Neural progenitor cell (in vitro differentiated cells): ENCODE data around the gene EVC. TPM values are rescaled to one million over a fixed set of nuclear protein-coding genes. Genes with fewer than 3 reads are reported as not detected.

ENCODE experiments used
- DNase-seq: peaks from one replicate; pipeline ENCODE4 v3.0.0-alpha.2; 2016; ENCODE audit warnings: low spot score
- H2AFZ ChIP-seq: fragments of 200-600 bp; sonication (generic); replicated peaks from 2 replicates; pipeline ENCODE4 v1.6.1; 2016; ENCODE audit warnings: antibody characterized with exemption
- H3F3A ChIP-seq: fragments of 200-600 bp; sonication (generic); 2 replicates; pipeline ENCODE4 v1.6.1; 2016; ENCODE audit warnings: antibody characterized with exemption, low read depth
- H3K27ac ChIP-seq: fragments of 200-600 bp; sonication (generic); 2 replicates; pipeline ENCODE4 v1.5.1; 2016; ENCODE audit warnings: mild to moderate bottlenecking
- H3K27me3 ChIP-seq: fragments of 200-600 bp; sonication (generic); 2 replicates; pipeline ENCODE4 v1.6.1; 2016; ENCODE audit warnings: mild to moderate bottlenecking, moderate library complexity
- H3K36me3 ChIP-seq: fragments of 200-600 bp; sonication (generic); 2 replicates; pipeline ENCODE4 v1.5.1; 2016
- H3K4me1 ChIP-seq: fragments of 200-600 bp; sonication (generic); 2 replicates; pipeline ENCODE4 v1.6.1; 2016; ENCODE audit warnings: mixed run types
- H3K4me2 ChIP-seq: fragments of 200-600 bp; sonication (generic); 2 replicates; pipeline ENCODE4 v1.6.1; 2016
- H3K4me3 ChIP-seq: fragments of 200-600 bp; sonication (generic); 2 replicates; pipeline ENCODE4 v1.5.1; 2016
- H3K79me2 ChIP-seq: fragments of 200-600 bp; sonication (generic); 2 replicates; pipeline ENCODE4 v1.6.1; 2016; ENCODE audit warnings: low read depth
- H3K9ac ChIP-seq: fragments of 200-600 bp; sonication (generic); 2 replicates; pipeline ENCODE4 v1.6.1; 2016
- H3K9me3 ChIP-seq: fragments of 200-600 bp; sonication (generic); 2 replicates; pipeline ENCODE4 v1.5.1; 2016; ENCODE audit warnings: low read depth
- H4K20me1 ChIP-seq: fragments of 200-600 bp; sonication (generic); 2 replicates; pipeline ENCODE4 v1.6.1; 2016; ENCODE audit warnings: low read depth
- H3K27ac Mint-ChIP-seq: 3 replicates; pipeline ENCODE4 v1.8.0; 2021; ENCODE audit warnings: mixed read lengths
- H3K27me3 Mint-ChIP-seq: 2 replicates; pipeline ENCODE4 v1.8.0; 2022; ENCODE audit warnings: low read depth, mild to moderate bottlenecking, inconsistent platforms, moderate library complexity, mixed read lengths; ENCODE audit not compliant: insufficient read depth
- H3K36me3 Mint-ChIP-seq: 3 replicates; pipeline ENCODE4 v1.8.0; 2021; ENCODE audit warnings: mixed read lengths
- H3K4me1 Mint-ChIP-seq: 3 replicates; pipeline ENCODE4 v1.8.0; 2021; ENCODE audit warnings: mixed read lengths
- H3K4me3 Mint-ChIP-seq: 3 replicates; pipeline ENCODE4 v1.8.0; 2021; ENCODE audit warnings: mild to moderate bottlenecking, moderate library complexity, mixed read lengths
- H3K9me3 Mint-ChIP-seq: 3 replicates; pipeline ENCODE4 v1.8.0; 2020; ENCODE audit warnings: mixed read lengths
- EZH2 ChIP-seq: fragments of 200-600 bp; sonication (generic); IDR thresholded peaks from 2 replicates; pipeline ENCODE4 v1.6.1; 2017; ENCODE audit warnings: antibody characterized with exemption, mild to moderate bottlenecking, moderate library complexity
- EZH2phosphoT487 ChIP-seq: fragments of 200-600 bp; sonication (generic); IDR thresholded peaks from 2 replicates; pipeline ENCODE4 v1.6.1; 2017; ENCODE audit warnings: antibody characterized with exemption
- total RNA-seq: library from RNA; depleted of rRNA; stranded (reverse); fragments of >200 nt; gene quantifications from 2 replicates; pipeline ENCODE4 v1.2.3, GENCODE V29; 2015; ENCODE audit warnings: low replicate concordance
- TF ChIP-seq, protein P1 (sequence below): fragments of 200-600 bp; sonication (generic); IDR thresholded peaks from 2 replicates; pipeline ENCODE4 v1.5.1; 2017; ENCODE audit warnings: antibody characterized with exemption, mild to moderate bottlenecking

The EVC gene
- total RNA-seq, 1 donor from 2014 or later = 3.6 TPM

DNA sequence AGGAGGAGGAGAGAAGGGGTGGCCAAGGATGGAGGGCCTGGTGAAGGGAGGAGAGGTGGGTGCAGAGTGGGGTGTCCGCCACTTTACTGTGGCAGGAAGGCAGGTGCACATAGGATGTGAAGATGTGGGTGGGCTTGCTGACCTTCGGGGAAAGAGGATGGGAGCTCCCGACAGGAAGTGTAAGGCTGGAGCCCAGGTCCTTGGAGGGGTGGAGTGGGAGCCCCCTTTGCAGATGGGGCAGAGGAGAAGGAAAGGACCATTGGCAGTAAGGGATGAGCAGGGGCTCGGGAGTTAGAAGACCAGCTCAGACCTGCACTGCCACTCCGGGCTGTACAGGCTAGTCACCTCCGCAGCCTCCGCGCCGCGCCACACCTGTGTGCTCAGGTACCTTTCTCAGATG lies 89.5 kb downstream of the EVC start:
- DNase-seq = no peak
- Mint-ChIP-seq H3K4me3 (no peak overlapping the region), H3K27me3 (no peaks in the 10 kb centered on the region), H3K27ac (no peak overlapping the region), H3K9me3 (no peaks in the 10 kb centered on the region), H3K36me3 (peaks cover 15% of the 10 kb centered on the region), H3K4me1 (no peaks in the 10 kb centered on the region)
- Histone ChIP-seq H3K4me1 (no peaks in the 10 kb centered on the region), H3K9ac (no peak overlapping the region), H4K20me1 (no peaks in the 10 kb centered on the region), H3K9me3 (no peaks in the 10 kb centered on the region), H2AFZ (no peak overlapping the region), H3F3A (no peaks in the 10 kb centered on the region), H3K27ac (no peak overlapping the region), H3K4me3 (no peak overlapping the region), H3K4me2 (no peak overlapping the region), H3K27me3 (no peaks in the 10 kb centered on the region), H3K79me2 (no peaks in the 10 kb centered on the region), H3K36me3 (no peaks in the 10 kb centered on the region)
- TF ChIP-seq, protein P1, sequence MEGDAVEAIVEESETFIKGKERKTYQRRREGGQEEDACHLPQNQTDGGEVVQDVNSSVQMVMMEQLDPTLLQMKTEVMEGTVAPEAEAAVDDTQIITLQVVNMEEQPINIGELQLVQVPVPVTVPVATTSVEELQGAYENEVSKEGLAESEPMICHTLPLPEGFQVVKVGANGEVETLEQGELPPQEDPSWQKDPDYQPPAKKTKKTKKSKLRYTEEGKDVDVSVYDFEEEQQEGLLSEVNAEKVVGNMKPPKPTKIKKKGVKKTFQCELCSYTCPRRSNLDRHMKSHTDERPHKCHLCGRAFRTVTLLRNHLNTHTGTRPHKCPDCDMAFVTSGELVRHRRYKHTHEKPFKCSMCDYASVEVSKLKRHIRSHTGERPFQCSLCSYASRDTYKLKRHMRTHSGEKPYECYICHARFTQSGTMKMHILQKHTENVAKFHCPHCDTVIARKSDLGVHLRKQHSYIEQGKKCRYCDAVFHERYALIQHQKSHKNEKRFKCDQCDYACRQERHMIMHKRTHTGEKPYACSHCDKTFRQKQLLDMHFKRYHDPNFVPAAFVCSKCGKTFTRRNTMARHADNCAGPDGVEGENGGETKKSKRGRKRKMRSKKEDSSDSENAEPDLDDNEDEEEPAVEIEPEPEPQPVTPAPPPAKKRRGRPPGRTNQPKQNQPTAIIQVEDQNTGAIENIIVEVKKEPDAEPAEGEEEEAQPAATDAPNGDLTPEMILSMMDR = no peak
- no peak for TF ChIP-seq EZH2
- TF ChIP-seq EZH2phosphoT487 = no peak

DNA sequence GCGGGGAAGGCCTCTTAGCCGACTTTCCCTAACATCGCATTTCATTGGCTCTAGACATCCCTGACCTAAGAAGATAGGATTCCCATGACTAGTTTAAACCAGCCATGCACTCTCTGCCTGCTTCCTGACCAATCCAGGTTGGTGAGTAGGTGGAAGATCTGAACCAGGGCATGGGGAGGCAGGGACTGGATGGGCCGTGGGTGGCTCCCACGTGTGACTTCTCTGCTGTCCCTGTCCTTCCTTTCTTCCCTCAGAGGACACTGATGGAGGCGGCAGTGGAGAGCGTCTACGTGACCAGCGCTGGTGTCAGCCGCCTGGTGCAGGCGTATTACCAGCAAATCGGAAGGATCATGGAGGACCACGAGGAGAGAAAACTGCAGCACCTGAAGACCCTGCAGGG lies 90.7 kb downstream of the EVC start:
- no peak for DNase-seq
- Histone ChIP-seq H3K79me2 (no peaks in the 10 kb centered on the region), H3K27ac (no peak overlapping the region), H3K27me3 (no peaks in the 10 kb centered on the region), H3K36me3 (no peaks in the 10 kb centered on the region), H3F3A (no peaks in the 10 kb centered on the region), H3K4me2 (no peak overlapping the region), H3K9ac (no peak overlapping the region), H3K4me1 (no peaks in the 10 kb centered on the region), H3K4me3 (no peak overlapping the region), H2AFZ (no peak overlapping the region), H4K20me1 (no peaks in the 10 kb centered on the region), H3K9me3 (no peaks in the 10 kb centered on the region)
- Mint-ChIP-seq H3K36me3 (peaks cover 14% of the 10 kb centered on the region), H3K4me1 (no peaks in the 10 kb centered on the region), H3K27me3 (no peaks in the 10 kb centered on the region), H3K4me3 (no peak overlapping the region), H3K27ac (no peak overlapping the region), H3K9me3 (no peaks in the 10 kb centered on the region)
- TF ChIP-seq EZH2phosphoT487 = no peak
- TF ChIP-seq, protein P1 = no peak
- no peak for TF ChIP-seq EZH2

DNA sequence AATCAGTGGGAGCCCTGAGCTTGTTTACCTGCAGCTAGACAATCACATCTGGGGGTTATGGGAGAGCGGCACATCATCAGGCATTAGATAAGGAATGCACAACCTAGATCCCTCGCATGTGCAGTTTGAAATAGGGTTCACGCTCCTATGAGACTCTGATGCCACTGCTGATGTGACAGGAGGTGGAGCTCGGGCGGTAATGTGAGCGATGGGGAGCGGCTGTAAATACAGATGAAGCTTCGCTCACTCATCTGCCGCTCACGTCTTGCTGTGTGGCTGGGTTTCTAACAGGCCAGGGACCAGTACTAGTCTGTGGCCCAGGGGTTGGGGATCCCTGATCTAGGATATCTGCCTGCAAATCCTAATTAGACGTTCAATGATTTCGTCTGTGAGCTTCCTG lies 91.6 kb downstream of the EVC start:
- H3K9ac ChIP-seq = no peak overlapping the region
- no peaks in the 10 kb centered on the region for H4K20me1 ChIP-seq
- H3F3A ChIP-seq = no peaks in the 10 kb centered on the region
- TF ChIP-seq EZH2 (no peak), EZH2phosphoT487 (no peak)
- TF ChIP-seq, protein P1 = no peak
- no peaks in the 10 kb centered on the region for H3K9me3 ChIP-seq
- no peaks in the 10 kb centered on the region for H3K4me1 ChIP-seq
- H3K4me3 Mint-ChIP-seq = no peak overlapping the region
- DNase-seq = no peak
- H3K4me2 ChIP-seq = no peak overlapping the region
- peaks cover 14% of the 10 kb centered on the region for H3K36me3 Mint-ChIP-seq
- no peak overlapping the region for H3K27ac ChIP-seq
- H3K79me2 ChIP-seq = no peaks in the 10 kb centered on the region
- no peaks in the 10 kb centered on the region for H3K36me3 ChIP-seq
- no peaks in the 10 kb centered on the region for H3K9me3 Mint-ChIP-seq
- H3K4me1 Mint-ChIP-seq = no peaks in the 10 kb centered on the region
- no peaks in the 10 kb centered on the region for H3K27me3 ChIP-seq
- H2AFZ ChIP-seq = no peak overlapping the region
- H3K4me3 ChIP-seq = no peak overlapping the region
- no peaks in the 10 kb centered on the region for H3K27me3 Mint-ChIP-seq
- H3K27ac Mint-ChIP-seq = no peak overlapping the region

DNA sequence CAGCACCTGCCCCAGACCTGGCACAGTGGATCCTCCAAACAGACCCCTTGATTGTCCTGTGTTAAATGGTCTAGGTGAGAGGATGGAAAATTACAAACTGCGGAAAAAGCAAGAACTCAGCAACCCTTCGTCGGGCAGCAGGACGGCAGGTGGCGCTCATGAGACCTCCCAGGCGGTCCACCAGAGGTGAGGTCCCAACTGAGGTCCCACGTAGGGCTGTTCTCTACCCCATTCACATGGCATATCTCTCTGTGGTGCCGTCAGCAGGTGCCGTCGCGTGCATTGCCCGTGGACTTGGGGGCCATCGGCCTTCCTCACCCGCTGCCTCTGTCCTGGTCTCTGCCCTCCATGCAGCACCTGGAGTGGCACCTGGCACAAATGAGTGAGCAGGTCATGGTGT lies 93.7 kb downstream of the EVC start:
- Histone ChIP-seq H3K27me3 (no peaks in the 10 kb centered on the region), H3K4me1 (no peaks in the 10 kb centered on the region), H3K27ac (no peak overlapping the region), H3K79me2 (no peaks in the 10 kb centered on the region), H3F3A (no peaks in the 10 kb centered on the region), H3K4me2 (no peak overlapping the region), H2AFZ (no peak overlapping the region), H3K9me3 (no peaks in the 10 kb centered on the region), H3K4me3 (no peak overlapping the region), H3K9ac (no peak overlapping the region), H3K36me3 (no peaks in the 10 kb centered on the region), H4K20me1 (no peaks in the 10 kb centered on the region)
- H3K9me3 Mint-ChIP-seq = no peaks in the 10 kb centered on the region
- TF ChIP-seq, protein P1 = no peak
- no peak for TF ChIP-seq EZH2
- TF ChIP-seq EZH2phosphoT487 = no peak
- no peak overlapping the region for H3K27ac Mint-ChIP-seq
- peaks cover 14% of the 10 kb centered on the region for H3K36me3 Mint-ChIP-seq
- no peaks in the 10 kb centered on the region for H3K4me1 Mint-ChIP-seq
- no peak overlapping the region for H3K4me3 Mint-ChIP-seq
- H3K27me3 Mint-ChIP-seq = no peaks in the 10 kb centered on the region
- DNase-seq = no peak
